SK-N-SH (cell line): ENCODE data around the gene PALS1. TPM values are rescaled to one million over a fixed set of nuclear protein-coding genes. Genes with fewer than 3 reads are reported as not detected.

Source experiments
- CTCF ChIA-PET: fragments of 300-600, 350-600 bp; formaldehyde crosslinking; extraction: SDS; loops from one replicate; lab custom pipeline; 2021; lab: Yijun Ruan, JAX
- POLR2A ChIA-PET: fragments of 350-600 bp; sonication (Branson Sonifier 250); formaldehyde crosslinking; extraction: SDS; loops from one replicate; lab custom pipeline; 2020; ENCODE audit warnings: antibody characterized with exemption, inconsistent platforms; lab: Yijun Ruan, JAX
- DNase-seq: peaks from one replicate; pipeline ENCODE4 v3.0.0; 2012
- H2AFZ ChIP-seq: fragments of 200-600 bp; sonication (generic); 2 replicates; pipeline ENCODE4 v1.8.1; 2016; ENCODE audit warnings: antibody characterized with exemption, mild to moderate bottlenecking, low read depth
- H3F3A ChIP-seq: fragments of 200-600 bp; sonication (generic); replicated peaks from 2 replicates; pipeline ENCODE3; 2016; ENCODE audit warnings: antibody characterized with exemption, mild to moderate bottlenecking; ENCODE audit not compliant: insufficient read depth
- H3K27ac ChIP-seq, 2 experiments: fragments of 200-500 bp in 1 of 2; fragments of 200-600 bp in 1 of 2; sonication (Bioruptor generic) in 1 of 2; sonication (generic), shearing (Covaris generic) in 1 of 2; 2 replicates each; pipeline versions ENCODE4 v1.5.1 to v1.6.1; 2014 to 2016; ENCODE audit warnings: low read depth in 2 of 2, inconsistent platforms in 1 of 2, low read length in 1 of 2, mild to moderate bottlenecking in 1 of 2, mixed read lengths in 1 of 2
- H3K27me3 ChIP-seq: fragments of 200-600 bp; sonication (generic), shearing (Covaris generic); 2 replicates; pipeline ENCODE4 v1.6.1; 2016; ENCODE audit warnings: mixed run types; ENCODE audit not compliant: insufficient read depth
- H3K36me3 ChIP-seq, 2 experiments: fragments of 200-500 bp in 1 of 2; fragments of 200-600 bp in 1 of 2; sonication (Bioruptor generic) in 1 of 2; sonication (generic) in 1 of 2; replicated peaks in 1 of 2; 2 replicates each; pipeline versions ENCODE3 to v1.5.1; 2014 to 2016; ENCODE audit warnings: low read length in 1 of 2, mild to moderate bottlenecking in 1 of 2; ENCODE audit not compliant: insufficient read depth in 2 of 2, control insufficient read depth in 1 of 2
- H3K4me1 ChIP-seq, 2 experiments: fragments of 200-500 bp in 1 of 2; fragments of 200-600 bp in 1 of 2; sonication (Bioruptor generic) in 1 of 2; sonication (generic), shearing (Covaris generic) in 1 of 2; 2 replicates each; pipeline versions ENCODE4 v1.5.1 to v1.6.1; 2014 to 2016; ENCODE audit warnings: low read depth in 1 of 2, low read length in 1 of 2, mixed run types in 1 of 2; ENCODE audit not compliant: insufficient read depth in 2 of 2, control insufficient read depth in 1 of 2
- H3K4me2 ChIP-seq: fragments of 200-600 bp; sonication (generic), shearing (Covaris generic); 2 replicates; pipeline ENCODE4 v1.6.1; 2017; ENCODE audit warnings: mixed run types
- H3K4me3 ChIP-seq, 2 experiments: fragments of 200-500 bp in 1 of 2; fragments of 200-600 bp in 1 of 2; sonication (Bioruptor generic) in 1 of 2; sonication (generic), shearing (Covaris generic) in 1 of 2; 2 replicates each; pipeline versions ENCODE4 v1.5.1 to v1.8.1; 2014 to 2016; ENCODE audit warnings: low read depth in 2 of 2, inconsistent platforms in 1 of 2, low read length in 1 of 2, mild to moderate bottlenecking in 1 of 2, mixed read lengths in 1 of 2, moderate library complexity in 1 of 2
- H3K79me2 ChIP-seq: fragments of 200-600 bp; sonication (generic); 2 replicates; pipeline ENCODE4 v1.8.1; 2017; ENCODE audit warnings: mild to moderate bottlenecking; ENCODE audit not compliant: insufficient read depth
- H3K9ac ChIP-seq: fragments of 200-600 bp; sonication (generic); 2 replicates; pipeline ENCODE4 v1.6.1; 2017; ENCODE audit warnings: mixed run types
- H3K9me2 ChIP-seq: fragments of 200-600 bp; sonication (generic); 2 replicates; pipeline ENCODE4 v1.6.1; 2017; ENCODE audit warnings: mixed run types
- H3K9me3 ChIP-seq: fragments of 200-600 bp; sonication (generic); 2 replicates; pipeline ENCODE4 v1.6.1; 2017; ENCODE audit warnings: mixed run types, mild to moderate bottlenecking, moderate library complexity
- H4K20me1 ChIP-seq: fragments of 200-600 bp; sonication (generic); 2 replicates; pipeline ENCODE4 v1.6.1; 2017; ENCODE audit warnings: mild to moderate bottlenecking, mixed run types; ENCODE audit not compliant: insufficient read depth
- ELF1 ChIP-seq: IDR thresholded peaks from 2 replicates; pipeline ENCODE4 v1.4.0; 2012
- FOSL2 ChIP-seq: IDR thresholded peaks from 2 replicates; pipeline ENCODE4 v1.4.0; 2012; ENCODE audit warnings: low read depth, mild to moderate bottlenecking, moderate library complexity, borderline replicate concordance
- FOXJ3 ChIP-seq: sonication (generic); formaldehyde crosslinking; IDR thresholded peaks from 2 replicates; pipeline ENCODE4 v1.5.1; 2020; ENCODE audit warnings: mild to moderate bottlenecking, missing genetic modification reagents
- FOXM1 ChIP-seq: IDR thresholded peaks from 2 replicates; pipeline ENCODE4 v1.4.0; 2012; ENCODE audit warnings: low read depth, mild to moderate bottlenecking
- GABPA ChIP-seq: IDR thresholded peaks from 2 replicates; pipeline ENCODE4 v1.4.0; 2012; ENCODE audit warnings: low read depth, mild to moderate bottlenecking
- GATA2 ChIP-seq: sonication (generic); formaldehyde crosslinking; IDR thresholded peaks from 2 replicates; pipeline ENCODE4 v1.5.0; 2020; ENCODE audit warnings: mild to moderate bottlenecking, missing genetic modification reagents
- JUND ChIP-seq: IDR thresholded peaks from 2 replicates; pipeline ENCODE4 v1.4.0; 2012
- MAX ChIP-seq: IDR thresholded peaks from 2 replicates; pipeline ENCODE4 v1.4.0; 2012; ENCODE audit warnings: low read depth
- MEF2A ChIP-seq: IDR thresholded peaks from 2 replicates; pipeline ENCODE4 v1.4.0; 2012; ENCODE audit warnings: low read depth, borderline replicate concordance
- NRF1 ChIP-seq: IDR thresholded peaks from 2 replicates; pipeline ENCODE4 v1.6.1; 2012; ENCODE audit warnings: low read depth, mild to moderate bottlenecking, low read length
- PBX3 ChIP-seq: IDR thresholded peaks from 2 replicates; pipeline ENCODE4; 2012
- POLR2AphosphoS5 ChIP-seq: IDR thresholded peaks from 2 replicates; pipeline ENCODE4 v1.6.1; 2012; ENCODE audit warnings: low read depth, low read length
- RAD21 ChIP-seq: IDR thresholded peaks from 2 replicates; pipeline ENCODE4 v1.6.1; 2012; ENCODE audit warnings: mild to moderate bottlenecking, low read length
- RCOR1 ChIP-seq: fragments of 150-350 bp; IDR thresholded peaks from 2 replicates; pipeline ENCODE4 v1.6.1; 2017; ENCODE audit warnings: antibody characterized with exemption, low read length
- RXRA ChIP-seq: IDR thresholded peaks from 2 replicates; pipeline ENCODE4 v1.4.0; 2012; ENCODE audit warnings: low read depth, mild to moderate bottlenecking, borderline replicate concordance
- SIN3A ChIP-seq: IDR thresholded peaks from 2 replicates; pipeline ENCODE4 v1.6.1; 2012; ENCODE audit warnings: low read depth, mild to moderate bottlenecking, low read length, moderate library complexity, borderline replicate concordance
- SMC3 ChIP-seq: IDR thresholded peaks from 2 replicates; pipeline ENCODE4 v1.6.1; 2012; ENCODE audit warnings: low read depth, low read length, improper control_type of control experiment
- TCF12 ChIP-seq: IDR thresholded peaks from 2 replicates; pipeline ENCODE4 v1.4.0; 2012
- USF1 ChIP-seq: IDR thresholded peaks from 2 replicates; pipeline ENCODE4 v1.4.0; 2012; ENCODE audit warnings: low read depth, borderline replicate concordance
- YY1 ChIP-seq: IDR thresholded peaks from 2 replicates; pipeline ENCODE4 v1.4.0; 2012; ENCODE audit warnings: low read depth, mild to moderate bottlenecking
- ZBTB33 ChIP-seq: IDR thresholded peaks from 2 replicates; pipeline ENCODE4 v1.4.0; 2012; ENCODE audit warnings: low read depth, borderline replicate concordance
- WGBS: methylation state at CpG from one replicate; pipeline ENCODE4 v1.1.6; 2017; ENCODE audit warnings: low lambda C conversion rate; 5-methylcytosine and 5-hydroxymethylcytosine counted together
- polyA plus RNA-seq, 3 experiments: library from polyadenylated mRNA; depleted of rRNA; stranded (reverse); fragments of >200 nt; gene quantifications; 2 replicates each; pipeline ENCODE4 v1.2.3, GENCODE V29; 2012
- TF ChIP-seq, protein P1 (sequence below): fragments of 150-350 bp; IDR thresholded peaks from 2 replicates; pipeline ENCODE4 v1.6.1; 2016; ENCODE audit warnings: mild to moderate bottlenecking, low read depth, low read length

The PALS1 gene
- polyA plus RNA-seq, 1 of the 3 experiments (the other 2 are of a cell fraction): 8.0 TPM

DNA sequence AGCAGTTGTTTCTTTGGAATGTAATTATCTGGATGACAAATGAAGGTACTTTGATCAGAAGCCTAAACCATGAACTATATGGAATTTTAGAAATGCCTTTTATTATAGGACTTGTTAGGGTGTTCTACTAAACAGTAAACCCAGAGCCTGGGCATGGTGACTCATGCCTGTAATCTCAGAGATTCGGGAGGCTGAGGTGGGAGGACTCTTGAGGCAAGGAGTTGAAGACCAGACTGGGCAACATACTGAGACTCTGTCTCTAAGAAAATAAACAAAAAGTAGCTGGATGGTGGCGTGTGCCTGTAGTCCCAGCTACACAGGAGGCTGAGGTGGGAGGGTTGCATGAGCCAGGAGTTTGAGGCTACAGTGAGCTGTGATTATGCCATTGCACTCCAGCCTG lies 23.9 kb downstream of the PALS1 start:
- Histone ChIP-seq H3K4me1 (peaks cover 0 to 16% of the 10 kb centered on the region in 2 experiments), H3K9ac (no peak overlapping the region), H3K9me3 (no peaks in the 10 kb centered on the region), H3K36me3 (no peaks in the 10 kb centered on the region), H3F3A (peaks cover 34% of the 10 kb centered on the region), H3K4me2 (no peak overlapping the region), H4K20me1 (peaks cover 49% of the 10 kb centered on the region), H3K79me2 (peaks cover 96% of the 10 kb centered on the region), H3K9me2 (no peaks in the 10 kb centered on the region), H2AFZ (no peak overlapping the region), H3K4me3 (no peak overlapping the region), H3K27me3 (no peaks in the 10 kb centered on the region), H3K27ac (no peak overlapping the region)
- DNase-seq: no peak
- CTCF ChIA-PET: no interaction called here
- POLR2A ChIA-PET: no interaction called here
- TF ChIP-seq FOXM1 (no peak), MAX (no peak), TCF12 (no peak), GATA2 (CRISPR knock-in tag) (no peak), SIN3A (no peak), ZBTB33 (no peak), YY1 (no peak), USF1 (no peak), JUND (peak; percentile 7; the same call in 1 of the 2 replicates), GABPA (no peak), MEF2A (no peak), ELF1 (no peak), FOSL2 (peak; percentile 18; the same call in 1 of the 2 replicates), PBX3 (no peak)
- 74% methylated on average over 2 of the region's 2 CpGs for WGBS

DNA sequence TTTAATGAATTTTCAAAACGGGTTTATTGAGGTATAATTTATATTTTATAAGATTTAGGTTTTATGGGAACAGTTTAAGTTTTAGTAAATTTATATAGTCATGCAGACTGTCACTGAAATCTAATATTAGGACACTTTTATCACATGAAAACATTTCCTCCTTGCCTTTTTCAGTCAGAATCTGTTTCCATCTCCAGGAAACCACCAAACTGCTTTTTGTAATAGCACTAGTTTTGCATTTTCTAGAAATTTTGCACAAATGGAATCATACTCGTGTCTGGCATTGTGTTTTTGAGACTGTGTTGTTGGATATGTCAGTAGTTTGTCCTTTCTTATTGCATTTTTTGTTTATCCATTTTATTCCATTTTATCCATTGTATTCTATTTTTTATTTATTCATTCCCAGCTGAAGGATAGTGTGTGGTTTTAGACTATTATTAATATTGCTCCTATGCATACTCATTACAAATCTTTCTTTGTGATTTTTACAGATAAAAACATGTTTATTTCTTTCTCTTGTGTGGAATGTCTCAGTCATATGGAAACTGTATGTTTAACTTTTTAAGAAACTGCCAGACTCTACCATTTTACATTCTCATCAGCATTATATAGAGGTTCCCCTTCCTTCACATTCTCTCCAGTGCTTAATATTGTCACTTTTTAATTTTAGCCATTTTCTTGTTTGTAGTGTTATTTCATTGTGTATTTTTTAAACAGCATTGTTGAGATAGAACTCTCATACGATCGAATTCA lies 26.5 kb downstream of the PALS1 start:
- no peaks in the 10 kb centered on the region for H3K27me3 ChIP-seq
- 92% methylated on average over 4 of the region's 4 CpGs for WGBS
- no peak overlapping the region for H3K4me2 ChIP-seq
- ChIA-PET CTCF (no interaction called here), POLR2A (no interaction called here)
- no peak overlapping the region for H3K27ac ChIP-seq
- no peak overlapping the region for H2AFZ ChIP-seq
- H4K20me1 ChIP-seq: peaks cover 30% of the 10 kb centered on the region
- no peak overlapping the region for H3K4me3 ChIP-seq
- peaks cover 0 to 6% of the 10 kb centered on the region in 2 experiments for H3K36me3 ChIP-seq
- DNase-seq: no peak
- no peak overlapping the region for H3K9ac ChIP-seq
- peaks cover 99% of the 10 kb centered on the region for H3K79me2 ChIP-seq
- H3K4me1 ChIP-seq: peaks cover 0 to 23% of the 10 kb centered on the region in 2 experiments
- H3F3A ChIP-seq: peaks cover 18% of the 10 kb centered on the region
- no peak for TF ChIP-seq RAD21
- no peak for TF ChIP-seq FOXJ3 (CRISPR knock-in tag)
- TF ChIP-seq MAX: no peak
- TF ChIP-seq SIN3A: no peak
- no peak for TF ChIP-seq NRF1
- TF ChIP-seq, protein P1, sequence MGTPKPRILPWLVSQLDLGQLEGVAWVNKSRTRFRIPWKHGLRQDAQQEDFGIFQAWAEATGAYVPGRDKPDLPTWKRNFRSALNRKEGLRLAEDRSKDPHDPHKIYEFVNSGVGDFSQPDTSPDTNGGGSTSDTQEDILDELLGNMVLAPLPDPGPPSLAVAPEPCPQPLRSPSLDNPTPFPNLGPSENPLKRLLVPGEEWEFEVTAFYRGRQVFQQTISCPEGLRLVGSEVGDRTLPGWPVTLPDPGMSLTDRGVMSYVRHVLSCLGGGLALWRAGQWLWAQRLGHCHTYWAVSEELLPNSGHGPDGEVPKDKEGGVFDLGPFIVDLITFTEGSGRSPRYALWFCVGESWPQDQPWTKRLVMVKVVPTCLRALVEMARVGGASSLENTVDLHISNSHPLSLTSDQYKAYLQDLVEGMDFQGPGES: no peak
- no peak for TF ChIP-seq GABPA
- TF ChIP-seq RCOR1: no peak
- TF ChIP-seq RXRA: no peak
- no peak for TF ChIP-seq SMC3
- TF ChIP-seq POLR2AphosphoS5: no peak
- no peak for TF ChIP-seq USF1
- no peaks in the 10 kb centered on the region for H3K9me3 ChIP-seq
- H3K9me2 ChIP-seq: no peaks in the 10 kb centered on the region
